Nephron (organoid): ENCODE results near the gene ALOX12.
"Not testable (repeated sequence)": the region's sequence is repeated elsewhere in the genome, so short reads cannot be mapped to it uniquely, and the experiment has no call there.

Experiments
- H3K27ac Mint-ChIP-seq, 3 experiments: 2 replicates each; pipeline ENCODE4 v1.8.0; 2020; ENCODE audit warnings: mixed read lengths in 3 of 3, mild to moderate bottlenecking in 2 of 3, moderate library complexity in 1 of 3
- H3K27me3 Mint-ChIP-seq: 2 replicates; pipeline ENCODE4 v1.8.0; 2021; ENCODE audit warnings: low read depth, mild to moderate bottlenecking, moderate library complexity, mixed read lengths
- H3K36me3 Mint-ChIP-seq: 2 replicates; pipeline ENCODE4 v1.8.0; 2020; ENCODE audit warnings: low read depth, mixed read lengths
- H3K4me1 Mint-ChIP-seq: 2 replicates; pipeline ENCODE4 v1.8.0; 2020; ENCODE audit warnings: mixed read lengths
- H3K4me3 Mint-ChIP-seq, 3 experiments: 2 replicates each; pipeline ENCODE4 v1.8.0; 2020; ENCODE audit warnings: mild to moderate bottlenecking in 3 of 3, mixed read lengths in 3 of 3, moderate library complexity in 2 of 3
- H3K9me3 Mint-ChIP-seq: 2 replicates; pipeline ENCODE4 v1.8.0; 2020; ENCODE audit warnings: mixed read lengths
- CTCF ChIP-seq, 3 experiments: fragments of 200-600 bp; sonication (generic); IDR thresholded peaks; one replicate each; pipeline ENCODE4 v1.5.0; 2021; ENCODE audit warnings: antibody characterized with exemption in 3 of 3; ENCODE audit not compliant: unreplicated experiment in 3 of 3

Gene ALOX12

GRCh38 chr17:6959700-6960099 is 36.1 kb upstream of the ALOX12 start:
- TF ChIP-seq CTCF (IDR thresholded peaks at IDR 0.05; ENCODE audit: unreplicated experiment in 3 of 3), result no peak
- Mint-ChIP-seq H3K9me3 (peaks cover 18% of the 10 kb centered on the region), H3K36me3 (no peaks in the 10 kb centered on the region), H3K4me1 (no peaks in the 10 kb centered on the region), H3K27ac (no peak overlapping the region), H3K4me3 (no peak overlapping the region), H3K27me3 (peaks cover 10% of the 10 kb centered on the region)

GRCh38 chr17:6969323-6969726 is 26.5 kb upstream of the ALOX12 start:
- Mint-ChIP-seq H3K4me3 (no peak overlapping the region), H3K4me1 (no peaks in the 10 kb centered on the region), H3K27ac (no peak overlapping the region), H3K27me3 (no peaks in the 10 kb centered on the region), H3K9me3 (no peaks in the 10 kb centered on the region), H3K36me3 (no peaks in the 10 kb centered on the region)
- no peak for TF ChIP-seq CTCF (IDR thresholded peaks at IDR 0.05; ENCODE audit: unreplicated experiment in 3 of 3)

GRCh38 chr17:6970992-6971391 is 24.9 kb upstream of the ALOX12 start:
- no peak for TF ChIP-seq CTCF (IDR thresholded peaks at IDR 0.05; ENCODE audit: unreplicated experiment in 3 of 3)
- Mint-ChIP-seq H3K4me1 (no peaks in the 10 kb centered on the region), H3K27me3 (no peaks in the 10 kb centered on the region), H3K9me3 (no peaks in the 10 kb centered on the region), H3K36me3 (no peaks in the 10 kb centered on the region), H3K27ac (no peak overlapping the region), H3K4me3 (no peak overlapping the region)

GRCh38 chr17:6979440-6979839 is 16.4 kb upstream of the ALOX12 start:
- not testable (repeated sequence) for H3K9me3 Mint-ChIP-seq, H3K27me3 Mint-ChIP-seq, H3K36me3 Mint-ChIP-seq, H3K4me1 Mint-ChIP-seq, H3K27ac Mint-ChIP-seq, H3K4me3 Mint-ChIP-seq

GRCh38 chr17:6981426-6981825 is 14.4 kb upstream of the ALOX12 start:
- Mint-ChIP-seq H3K4me3 (no peak overlapping the region), H3K9me3 (no peaks in the 10 kb centered on the region), H3K27me3 (peaks cover 4% of the 10 kb centered on the region), H3K4me1 (no peaks in the 10 kb centered on the region), H3K27ac (no peak overlapping the region), H3K36me3 (no peaks in the 10 kb centered on the region)
- TF ChIP-seq CTCF (IDR thresholded peaks at IDR 0.05; ENCODE audit: unreplicated experiment in 3 of 3), result no peak

GRCh38 chr17:6985266-6985665 is 10.6 kb upstream of the ALOX12 start:
- H3K9me3 Mint-ChIP-seq, result no peaks in the 10 kb centered on the region
- no peak for TF ChIP-seq CTCF (IDR thresholded peaks at IDR 0.05; ENCODE audit: unreplicated experiment in 3 of 3)
- H3K4me1 Mint-ChIP-seq, result no peaks in the 10 kb centered on the region
- no peak overlapping the region for H3K27ac Mint-ChIP-seq
- no peak overlapping the region for H3K4me3 Mint-ChIP-seq
- no peaks in the 10 kb centered on the region for H3K36me3 Mint-ChIP-seq
- H3K27me3 Mint-ChIP-seq, result no peaks in the 10 kb centered on the region

GRCh38 chr17:6986676-6987075 is 9.2 kb upstream of the ALOX12 start:
- no peak for TF ChIP-seq CTCF (IDR thresholded peaks at IDR 0.05; ENCODE audit: unreplicated experiment in 3 of 3)
- no peaks in the 10 kb centered on the region for H3K4me1 Mint-ChIP-seq
- no peak overlapping the region for H3K27ac Mint-ChIP-seq
- no peaks in the 10 kb centered on the region for H3K27me3 Mint-ChIP-seq
- no peaks in the 10 kb centered on the region for H3K36me3 Mint-ChIP-seq
- H3K4me3 Mint-ChIP-seq, result no peak overlapping the region
- H3K9me3 Mint-ChIP-seq, result no peaks in the 10 kb centered on the region
